Pons (tissue), 1 donor: ENCODE measurements around the gene NCF1.
"Not testable (repeated sequence)": the region's sequence is repeated elsewhere in the genome, so short reads cannot be mapped to it uniquely, and the experiment has no call there.

Experiments used
- DNase-seq: peaks from one replicate; pipeline ENCODE4 v3.0.0-alpha.2; 2016; ENCODE audit warnings: low spot score

Gene NCF1

GRCh38 chr7:74773760-74774750, at the start of gene NCF1:
Gene NCF1, plus strand, starts transcription at chr7:74774011. Its CDS starts 21 bp downstream, at chr7:74774032.
- not testable (repeated sequence) for DNase-seq

- no peak for DNase-seq
These were observed 48.0 kb upstream of the NCF1 start for GRCh38 chr7:74725840-74726239.

- DNase-seq: no peak
These were observed 47.3 kb upstream of the NCF1 start for GRCh38 chr7:74726309-74727101.

GRCh38 chr7:74728686-74729085, 45.1 kb upstream of the NCF1 start:
- DNase-seq: not testable (repeated sequence)

- not testable (repeated sequence) for DNase-seq
These were observed 43.6 kb upstream of the NCF1 start for GRCh38 chr7:74730186-74730585.

GRCh38 chr7:74739974-74740703, 33.7 kb upstream of the NCF1 start:
- not testable (repeated sequence) for DNase-seq

GRCh38 chr7:74743936-74744557, 29.8 kb upstream of the NCF1 start:
- DNase-seq: not testable (repeated sequence)

- not testable (repeated sequence) for DNase-seq
These were observed 19.8 kb upstream of the NCF1 start for GRCh38 chr7:74753921-74754482.

- not testable (repeated sequence) for DNase-seq
These were observed 17.1 kb upstream of the NCF1 start for GRCh38 chr7:74756673-74757072.

- DNase-seq: not testable (repeated sequence)
These were observed 15.5 kb upstream of the NCF1 start for GRCh38 chr7:74758268-74758667.

GRCh38 chr7:74758982-74759381, 14.8 kb upstream of the NCF1 start:
- DNase-seq: not testable (repeated sequence)

GRCh38 chr7:74765205-74765918, 8.4 kb upstream of the NCF1 start:
- DNase-seq: not testable (repeated sequence)

GRCh38 chr7:74766509-74766908, 7.3 kb upstream of the NCF1 start:
- not testable (repeated sequence) for DNase-seq

- not testable (repeated sequence) for DNase-seq
These were observed 6.8 kb upstream of the NCF1 start for GRCh38 chr7:74766991-74767390.

- DNase-seq: not testable (repeated sequence)
These were observed 3.7 kb upstream of the NCF1 start for GRCh38 chr7:74770062-74770461.

GRCh38 chr7:74772093-74772492, 1.7 kb upstream of the NCF1 start:
- peak; percentile 0 for DNase-seq

GRCh38 chr7:74775111-74775510, 1.3 kb downstream of the NCF1 start:
- DNase-seq: not testable (repeated sequence)

- not testable (repeated sequence) for DNase-seq
These were observed 5.2 kb downstream of the NCF1 start for GRCh38 chr7:74779053-74779452.

- DNase-seq: not testable (repeated sequence)
These were observed 7.9 kb downstream of the NCF1 start for GRCh38 chr7:74781746-74782145.

GRCh38 chr7:74783595-74783994, 9.8 kb downstream of the NCF1 start:
- not testable (repeated sequence) for DNase-seq
